Neural progenitor cell (in vitro differentiated cells): ENCODE data around the gene DESI2. TPM values are rescaled to one million over a fixed set of nuclear protein-coding genes. Genes with fewer than 3 reads are reported as not detected.
"Not testable (repeated sequence)": the region's sequence is repeated elsewhere in the genome, so short reads cannot be mapped to it uniquely, and the experiment has no call there.

Source experiments
- DNase-seq: peaks from one replicate; pipeline ENCODE4 v3.0.0-alpha.2; 2016; ENCODE audit warnings: low spot score
- H2AFZ ChIP-seq: fragments of 200-600 bp; sonication (generic); replicated peaks from 2 replicates; pipeline ENCODE4 v1.6.1; 2016; ENCODE audit warnings: antibody characterized with exemption
- H3F3A ChIP-seq: fragments of 200-600 bp; sonication (generic); 2 replicates; pipeline ENCODE4 v1.6.1; 2016; ENCODE audit warnings: antibody characterized with exemption, low read depth
- H3K27ac ChIP-seq: fragments of 200-600 bp; sonication (generic); 2 replicates; pipeline ENCODE4 v1.5.1; 2016; ENCODE audit warnings: mild to moderate bottlenecking
- H3K27me3 ChIP-seq: fragments of 200-600 bp; sonication (generic); 2 replicates; pipeline ENCODE4 v1.6.1; 2016; ENCODE audit warnings: mild to moderate bottlenecking, moderate library complexity
- H3K36me3 ChIP-seq: fragments of 200-600 bp; sonication (generic); 2 replicates; pipeline ENCODE4 v1.5.1; 2016
- H3K4me1 ChIP-seq: fragments of 200-600 bp; sonication (generic); 2 replicates; pipeline ENCODE4 v1.6.1; 2016; ENCODE audit warnings: mixed run types
- H3K4me2 ChIP-seq: fragments of 200-600 bp; sonication (generic); 2 replicates; pipeline ENCODE4 v1.6.1; 2016
- H3K4me3 ChIP-seq: fragments of 200-600 bp; sonication (generic); 2 replicates; pipeline ENCODE4 v1.5.1; 2016
- H3K79me2 ChIP-seq: fragments of 200-600 bp; sonication (generic); 2 replicates; pipeline ENCODE4 v1.6.1; 2016; ENCODE audit warnings: low read depth
- H3K9ac ChIP-seq: fragments of 200-600 bp; sonication (generic); 2 replicates; pipeline ENCODE4 v1.6.1; 2016
- H3K9me3 ChIP-seq: fragments of 200-600 bp; sonication (generic); 2 replicates; pipeline ENCODE4 v1.5.1; 2016; ENCODE audit warnings: low read depth
- H4K20me1 ChIP-seq: fragments of 200-600 bp; sonication (generic); 2 replicates; pipeline ENCODE4 v1.6.1; 2016; ENCODE audit warnings: low read depth
- H3K27ac Mint-ChIP-seq: 3 replicates; pipeline ENCODE4 v1.8.0; 2021; ENCODE audit warnings: mixed read lengths
- H3K27me3 Mint-ChIP-seq: 2 replicates; pipeline ENCODE4 v1.8.0; 2022; ENCODE audit warnings: low read depth, mild to moderate bottlenecking, inconsistent platforms, moderate library complexity, mixed read lengths; ENCODE audit not compliant: insufficient read depth
- H3K36me3 Mint-ChIP-seq: 3 replicates; pipeline ENCODE4 v1.8.0; 2021; ENCODE audit warnings: mixed read lengths
- H3K4me1 Mint-ChIP-seq: 3 replicates; pipeline ENCODE4 v1.8.0; 2021; ENCODE audit warnings: mixed read lengths
- H3K4me3 Mint-ChIP-seq: 3 replicates; pipeline ENCODE4 v1.8.0; 2021; ENCODE audit warnings: mild to moderate bottlenecking, moderate library complexity, mixed read lengths
- H3K9me3 Mint-ChIP-seq: 3 replicates; pipeline ENCODE4 v1.8.0; 2020; ENCODE audit warnings: mixed read lengths
- EZH2 ChIP-seq: fragments of 200-600 bp; sonication (generic); IDR thresholded peaks from 2 replicates; pipeline ENCODE4 v1.6.1; 2017; ENCODE audit warnings: antibody characterized with exemption, mild to moderate bottlenecking, moderate library complexity
- EZH2phosphoT487 ChIP-seq: fragments of 200-600 bp; sonication (generic); IDR thresholded peaks from 2 replicates; pipeline ENCODE4 v1.6.1; 2017; ENCODE audit warnings: antibody characterized with exemption
- total RNA-seq: library from RNA; depleted of rRNA; stranded (reverse); fragments of >200 nt; gene quantifications from 2 replicates; pipeline ENCODE4 v1.2.3, GENCODE V29; 2015; ENCODE audit warnings: low replicate concordance
- TF ChIP-seq, protein P1 (sequence below): fragments of 200-600 bp; sonication (generic); IDR thresholded peaks from 2 replicates; pipeline ENCODE4 v1.5.1; 2017; ENCODE audit warnings: antibody characterized with exemption, mild to moderate bottlenecking

DESI2 gene
- total RNA-seq, 1 donor from 2014 or later = 110 TPM

DNA sequence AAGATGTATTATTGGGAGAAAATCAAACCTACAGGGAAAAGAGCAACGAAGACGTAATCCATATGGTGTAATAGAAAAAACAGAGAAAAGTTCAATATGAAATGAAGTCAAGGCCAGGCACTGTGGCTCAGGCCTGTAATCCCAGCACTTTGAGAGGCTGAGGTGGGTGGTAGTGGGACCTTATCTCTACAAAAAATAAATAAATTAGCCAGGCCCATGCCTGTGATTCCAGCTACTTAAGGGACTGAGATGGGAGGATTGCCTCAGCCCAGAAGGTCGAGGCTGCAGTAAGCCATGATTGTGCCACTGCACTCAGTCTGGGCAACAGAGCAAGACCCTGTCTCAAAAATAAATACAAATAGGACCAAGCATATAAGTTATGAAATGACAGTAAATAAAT lies 11.4 kb downstream of the DESI2 start:
- Mint-ChIP-seq H3K36me3 (peaks cover 27% of the 10 kb centered on the region), H3K4me1 (no peaks in the 10 kb centered on the region), H3K9me3 (peaks cover 15% of the 10 kb centered on the region), H3K27me3 (no peaks in the 10 kb centered on the region), H3K4me3 (no peak overlapping the region), H3K27ac (no peak overlapping the region)
- DNase-seq = no peak
- H2AFZ ChIP-seq = no peak overlapping the region
- no peaks in the 10 kb centered on the region for H3F3A ChIP-seq
- H3K4me3 ChIP-seq = no peak overlapping the region
- peaks cover 12% of the 10 kb centered on the region for H3K36me3 ChIP-seq
- no peaks in the 10 kb centered on the region for H3K4me1 ChIP-seq
- H3K4me2 ChIP-seq = no peak overlapping the region
- peaks cover 96% of the 10 kb centered on the region for H3K79me2 ChIP-seq
- H3K27ac ChIP-seq = no peak overlapping the region
- H3K9me3 ChIP-seq = no peaks in the 10 kb centered on the region
- no peaks in the 10 kb centered on the region for H3K27me3 ChIP-seq
- no peak for TF ChIP-seq EZH2
- TF ChIP-seq, protein P1, sequence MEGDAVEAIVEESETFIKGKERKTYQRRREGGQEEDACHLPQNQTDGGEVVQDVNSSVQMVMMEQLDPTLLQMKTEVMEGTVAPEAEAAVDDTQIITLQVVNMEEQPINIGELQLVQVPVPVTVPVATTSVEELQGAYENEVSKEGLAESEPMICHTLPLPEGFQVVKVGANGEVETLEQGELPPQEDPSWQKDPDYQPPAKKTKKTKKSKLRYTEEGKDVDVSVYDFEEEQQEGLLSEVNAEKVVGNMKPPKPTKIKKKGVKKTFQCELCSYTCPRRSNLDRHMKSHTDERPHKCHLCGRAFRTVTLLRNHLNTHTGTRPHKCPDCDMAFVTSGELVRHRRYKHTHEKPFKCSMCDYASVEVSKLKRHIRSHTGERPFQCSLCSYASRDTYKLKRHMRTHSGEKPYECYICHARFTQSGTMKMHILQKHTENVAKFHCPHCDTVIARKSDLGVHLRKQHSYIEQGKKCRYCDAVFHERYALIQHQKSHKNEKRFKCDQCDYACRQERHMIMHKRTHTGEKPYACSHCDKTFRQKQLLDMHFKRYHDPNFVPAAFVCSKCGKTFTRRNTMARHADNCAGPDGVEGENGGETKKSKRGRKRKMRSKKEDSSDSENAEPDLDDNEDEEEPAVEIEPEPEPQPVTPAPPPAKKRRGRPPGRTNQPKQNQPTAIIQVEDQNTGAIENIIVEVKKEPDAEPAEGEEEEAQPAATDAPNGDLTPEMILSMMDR = no peak
- H3K9ac ChIP-seq = no peak overlapping the region
- peaks cover 19% of the 10 kb centered on the region for H4K20me1 ChIP-seq

DNA sequence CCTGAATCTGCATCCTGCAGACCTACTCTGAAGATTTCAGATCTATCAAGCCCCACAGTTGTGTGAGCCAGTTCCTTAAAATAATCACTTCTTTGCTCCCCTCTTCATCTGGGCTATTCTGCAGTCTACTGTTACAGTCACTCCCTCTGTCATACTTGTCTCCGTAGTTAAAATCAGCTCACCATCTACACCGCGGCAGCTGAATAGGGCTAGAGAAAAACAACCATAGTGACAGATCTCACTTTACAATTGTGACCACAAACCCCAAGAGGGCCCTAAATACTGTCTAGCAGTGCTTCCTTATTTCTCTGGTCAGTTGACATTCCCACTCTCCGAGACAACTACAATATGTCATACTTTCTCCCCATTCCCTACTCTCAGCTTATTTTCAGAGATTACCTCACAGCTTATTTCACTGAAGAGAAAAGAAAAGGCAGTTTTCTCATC lies 12.9 kb downstream of the DESI2 start:
- no peak for DNase-seq
- H3K4me1 Mint-ChIP-seq = no peaks in the 10 kb centered on the region
- no peak for TF ChIP-seq EZH2
- no peak for TF ChIP-seq EZH2phosphoT487
- TF ChIP-seq, protein P1 = no peak
- H3K36me3 Mint-ChIP-seq = peaks cover 24% of the 10 kb centered on the region
- H3K79me2 ChIP-seq = peaks cover 90% of the 10 kb centered on the region
- H3K9ac ChIP-seq = no peak overlapping the region
- no peaks in the 10 kb centered on the region for H3K27me3 ChIP-seq
- no peaks in the 10 kb centered on the region for H3F3A ChIP-seq
- no peaks in the 10 kb centered on the region for H3K36me3 ChIP-seq
- H3K4me1 ChIP-seq = no peaks in the 10 kb centered on the region
- H3K27ac Mint-ChIP-seq = no peak overlapping the region
- H3K9me3 ChIP-seq = no peaks in the 10 kb centered on the region
- H3K4me3 Mint-ChIP-seq = no peak overlapping the region
- H3K4me2 ChIP-seq = no peak overlapping the region
- peaks cover 10% of the 10 kb centered on the region for H3K9me3 Mint-ChIP-seq
- no peak overlapping the region for H3K4me3 ChIP-seq
- H2AFZ ChIP-seq = no peak overlapping the region
- peaks cover 19% of the 10 kb centered on the region for H4K20me1 ChIP-seq
- H3K27me3 Mint-ChIP-seq = no peaks in the 10 kb centered on the region
- no peak overlapping the region for H3K27ac ChIP-seq

DNA sequence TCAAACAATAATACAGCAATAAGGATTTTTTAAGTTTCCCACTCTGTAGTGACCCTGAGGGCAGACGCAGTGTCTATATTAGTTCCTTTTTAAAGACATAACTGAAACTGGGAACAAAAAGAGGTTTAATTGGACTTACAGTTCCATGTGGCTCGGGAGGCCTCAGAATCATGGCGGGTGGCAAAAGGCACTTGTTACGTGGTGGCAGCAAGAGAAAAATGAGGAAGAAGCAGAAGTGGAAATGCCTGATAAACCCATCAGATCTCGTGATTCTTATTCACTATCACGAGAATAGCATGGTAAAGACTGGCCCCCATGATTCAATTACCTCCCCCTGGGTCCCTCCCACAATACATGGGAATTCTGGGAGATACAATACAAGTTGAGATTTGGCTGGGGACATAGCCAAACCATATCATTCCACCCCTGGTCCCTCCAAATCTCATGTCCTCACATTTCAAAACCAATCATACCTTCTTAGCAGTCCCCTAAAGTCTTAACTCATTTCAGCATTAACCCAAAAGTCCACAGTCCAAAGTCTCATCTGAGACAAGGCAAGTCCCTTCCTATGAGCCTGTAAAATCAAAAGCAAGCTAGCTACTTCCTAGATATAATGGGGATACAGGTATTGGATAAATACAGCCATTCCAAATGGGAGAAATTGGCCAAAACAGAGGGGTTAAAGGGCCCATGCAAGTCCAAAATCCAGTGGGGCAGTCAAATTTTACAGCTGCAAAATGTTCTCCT lies 13.9 kb downstream of the DESI2 start:
- H3K36me3 Mint-ChIP-seq = peaks cover 31% of the 10 kb centered on the region
- peaks cover 93% of the 10 kb centered on the region for H3K79me2 ChIP-seq
- H3K4me1 ChIP-seq, H3K27me3 ChIP-seq, H3K36me3 ChIP-seq, H3K9ac ChIP-seq, H3F3A ChIP-seq, H3K4me2 ChIP-seq, H3K4me3 ChIP-seq, DNase-seq, H3K27ac ChIP-seq, H3K4me1 Mint-ChIP-seq, H3K9me3 ChIP-seq, H3K27me3 Mint-ChIP-seq, H3K27ac Mint-ChIP-seq, H3K4me3 Mint-ChIP-seq, H2AFZ ChIP-seq: not testable (repeated sequence)
- peaks cover 15% of the 10 kb centered on the region for H3K9me3 Mint-ChIP-seq
- H4K20me1 ChIP-seq = peaks cover 19% of the 10 kb centered on the region

DNA sequence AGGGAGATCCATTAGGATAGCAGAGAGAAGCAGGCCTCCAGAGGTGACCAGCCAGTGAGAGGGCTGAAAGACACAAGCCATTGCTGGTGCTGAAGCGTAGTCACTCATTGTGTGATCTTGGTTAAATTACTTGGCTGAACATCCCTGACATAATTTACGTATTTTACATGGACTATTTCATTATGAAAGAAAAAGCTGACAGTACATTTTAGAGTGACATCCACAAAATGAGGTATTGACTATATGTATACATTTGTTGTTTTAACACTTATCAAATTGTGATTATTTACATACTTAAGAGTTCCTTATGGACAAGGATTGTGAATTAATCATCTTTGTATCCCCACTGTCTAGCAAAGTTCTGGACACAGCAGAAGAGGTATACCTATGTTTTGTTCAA lies 14.9 kb downstream of the DESI2 start:
- H3K9me3 Mint-ChIP-seq = peaks cover 10% of the 10 kb centered on the region
- Histone ChIP-seq H4K20me1 (peaks cover 19% of the 10 kb centered on the region), H3K27ac (no peak overlapping the region), H3K9ac (no peak overlapping the region), H3K4me1 (no peaks in the 10 kb centered on the region), H3K4me3 (no peak overlapping the region), H2AFZ (no peak overlapping the region), H3F3A (no peaks in the 10 kb centered on the region), H3K4me2 (no peak overlapping the region), H3K9me3 (no peaks in the 10 kb centered on the region), H3K36me3 (no peaks in the 10 kb centered on the region), H3K79me2 (peaks cover 92% of the 10 kb centered on the region), H3K27me3 (no peaks in the 10 kb centered on the region)
- DNase-seq = no peak
- H3K27ac Mint-ChIP-seq = no peak overlapping the region
- H3K27me3 Mint-ChIP-seq = no peaks in the 10 kb centered on the region
- no peaks in the 10 kb centered on the region for H3K4me1 Mint-ChIP-seq
- H3K36me3 Mint-ChIP-seq = peaks cover 28% of the 10 kb centered on the region
- no peak overlapping the region for H3K4me3 Mint-ChIP-seq
- TF ChIP-seq, protein P1 = no peak
- TF ChIP-seq EZH2 (no peak), EZH2phosphoT487 (no peak)
